Astrocyte (in vitro differentiated cells and primary cell): ENCODE results near the gene STIL.

Experiments
- CTCF ChIP-seq: IDR thresholded peaks from 2 replicates; pipeline ENCODE4 v1.5.1; 2011; ENCODE audit warnings: low read depth, mild to moderate bottlenecking, inconsistent platforms, low read length, moderate library complexity; ENCODE audit not compliant: insufficient read depth
- EZH2 ChIP-seq: IDR thresholded peaks from 2 replicates; pipeline ENCODE4 v1.6.1; 2012; ENCODE audit warnings: mild to moderate bottlenecking, low read length, inconsistent platforms; ENCODE audit not compliant: insufficient read depth

GRCh38 chr1:47208374-47208850, 105.5 kb downstream of the STIL start:
- no peak for TF ChIP-seq CTCF
- no peak for TF ChIP-seq EZH2
